GM23338 (cell line): Measurements from ENCODE around the gene VSIG10L.

Source experiments
- CTCF ChIP-seq, 2 experiments: fragments of 200-600 bp in 1 of 2; sonication (generic) in 1 of 2; conservative IDR thresholded peaks; 2 replicates each; pipeline versions ENCODE4 v1.5.1 to v1.6.1; 2016 to 2017; ENCODE audit warnings: antibody characterized with exemption in 2 of 2, low read depth in 2 of 2, mild to moderate bottlenecking in 2 of 2, moderate library complexity in 1 of 2
- EZH2 ChIP-seq: fragments of 200-600 bp; sonication (generic); IDR thresholded peaks from one replicate; pipeline ENCODE4 v1.8.0; 2017; ENCODE audit warnings: antibody characterized with exemption, mild to moderate bottlenecking, low read depth; ENCODE audit not compliant: unreplicated experiment
- POLR2AphosphoS5 ChIP-seq: IDR thresholded peaks from 2 replicates; pipeline ENCODE4 v1.6.1; 2016; ENCODE audit warnings: antibody characterized with exemption, low read depth
- TF ChIP-seq, protein P1 (sequence below): IDR thresholded peaks from one replicate; pipeline ENCODE4 v1.6.1; 2018; ENCODE audit warnings: antibody characterized with exemption; ENCODE audit not compliant: unreplicated experiment

DNA sequence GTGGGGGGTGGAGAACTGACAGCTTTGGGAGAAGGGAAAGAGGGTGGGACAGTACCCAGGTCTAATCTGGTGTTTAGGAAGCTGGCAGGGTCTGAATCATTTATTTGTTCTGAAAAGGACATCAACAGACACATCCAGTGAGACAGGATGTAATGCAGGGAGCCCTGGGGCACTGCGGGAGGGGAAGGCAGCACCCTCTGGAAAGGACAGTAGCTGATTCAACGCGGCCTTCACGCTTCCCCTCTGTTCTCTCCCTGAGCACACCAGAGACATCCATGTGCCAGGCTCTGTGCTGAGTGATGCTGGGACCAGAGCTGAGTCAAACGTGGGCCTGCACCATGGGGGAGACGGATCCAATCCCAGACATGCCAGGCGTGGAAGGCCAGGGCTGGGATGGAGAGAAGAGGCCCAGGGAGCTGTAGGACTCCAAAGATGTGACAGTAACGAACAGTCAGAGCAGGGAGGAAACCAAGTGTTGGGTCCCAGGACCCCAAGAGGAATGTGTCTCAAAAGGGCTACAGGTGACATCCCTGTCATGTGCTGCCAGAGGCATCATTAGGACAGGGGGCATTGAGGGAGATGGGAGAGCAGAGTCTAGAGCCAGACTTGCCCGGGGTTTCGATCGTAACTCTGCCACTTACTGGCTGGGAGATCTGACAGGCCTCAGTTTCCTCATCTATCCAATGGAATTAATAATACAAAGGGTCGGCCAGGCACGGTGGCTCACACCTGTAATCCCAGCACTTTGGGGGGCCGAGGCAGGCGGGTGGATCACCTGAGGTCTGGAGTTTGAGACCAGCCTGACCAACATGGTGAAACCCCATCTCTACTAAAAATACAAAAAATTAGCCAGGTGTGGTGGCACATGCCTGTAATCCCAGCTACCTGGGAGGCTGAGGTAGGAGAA lies 22.5 kb upstream of the VSIG10L start:
- TF ChIP-seq, protein P1, sequence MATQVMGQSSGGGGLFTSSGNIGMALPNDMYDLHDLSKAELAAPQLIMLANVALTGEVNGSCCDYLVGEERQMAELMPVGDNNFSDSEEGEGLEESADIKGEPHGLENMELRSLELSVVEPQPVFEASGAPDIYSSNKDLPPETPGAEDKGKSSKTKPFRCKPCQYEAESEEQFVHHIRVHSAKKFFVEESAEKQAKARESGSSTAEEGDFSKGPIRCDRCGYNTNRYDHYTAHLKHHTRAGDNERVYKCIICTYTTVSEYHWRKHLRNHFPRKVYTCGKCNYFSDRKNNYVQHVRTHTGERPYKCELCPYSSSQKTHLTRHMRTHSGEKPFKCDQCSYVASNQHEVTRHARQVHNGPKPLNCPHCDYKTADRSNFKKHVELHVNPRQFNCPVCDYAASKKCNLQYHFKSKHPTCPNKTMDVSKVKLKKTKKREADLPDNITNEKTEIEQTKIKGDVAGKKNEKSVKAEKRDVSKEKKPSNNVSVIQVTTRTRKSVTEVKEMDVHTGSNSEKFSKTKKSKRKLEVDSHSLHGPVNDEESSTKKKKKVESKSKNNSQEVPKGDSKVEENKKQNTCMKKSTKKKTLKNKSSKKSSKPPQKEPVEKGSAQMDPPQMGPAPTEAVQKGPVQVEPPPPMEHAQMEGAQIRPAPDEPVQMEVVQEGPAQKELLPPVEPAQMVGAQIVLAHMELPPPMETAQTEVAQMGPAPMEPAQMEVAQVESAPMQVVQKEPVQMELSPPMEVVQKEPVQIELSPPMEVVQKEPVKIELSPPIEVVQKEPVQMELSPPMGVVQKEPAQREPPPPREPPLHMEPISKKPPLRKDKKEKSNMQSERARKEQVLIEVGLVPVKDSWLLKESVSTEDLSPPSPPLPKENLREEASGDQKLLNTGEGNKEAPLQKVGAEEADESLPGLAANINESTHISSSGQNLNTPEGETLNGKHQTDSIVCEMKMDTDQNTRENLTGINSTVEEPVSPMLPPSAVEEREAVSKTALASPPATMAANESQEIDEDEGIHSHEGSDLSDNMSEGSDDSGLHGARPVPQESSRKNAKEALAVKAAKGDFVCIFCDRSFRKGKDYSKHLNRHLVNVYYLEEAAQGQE = no peak
- TF ChIP-seq CTCF (conservative IDR thresholded peaks at IDR 0.05; ENCODE audit: low read depth in 2 of 2) (no peak), EZH2 (no peak), POLR2AphosphoS5 (no peak)
